Liver (tissue), 2 donors: ENCODE measurements around the gene TRIM29.

Experiments
- CTCF ChIP-seq: fragments of 150-350 bp; IDR thresholded peaks from 2 replicates; pipeline ENCODE4 v1.5.1; 2017; ENCODE audit warnings: improper control_type of control experiment, low read depth, low read length; ENCODE audit not compliant: missing input control
- FOXA1 ChIP-seq: IDR thresholded peaks from 2 replicates; pipeline ENCODE4 v1.6.1; 2016; ENCODE audit warnings: antibody characterized with exemption
- MAX ChIP-seq: IDR thresholded peaks from 2 replicates; pipeline ENCODE4 v1.6.1; 2016; ENCODE audit warnings: antibody characterized with exemption
- ZBTB33 ChIP-seq: IDR thresholded peaks from 2 replicates; pipeline ENCODE4 v1.6.1; 2016; ENCODE audit warnings: antibody characterized with exemption
- donor health status: healthy.

- no peak for TF ChIP-seq CTCF
- no peak for TF ChIP-seq MAX
- no peak for TF ChIP-seq ZBTB33
- no peak for TF ChIP-seq FOXA1
These were observed 59.5 kb downstream of the TRIM29 start for GRCh38 chr11:120078397-120078796.
